K562 (cell line): Measurements from ENCODE around the gene MLLT3. TPM values are rescaled to one million over a fixed set of nuclear protein-coding genes. Genes with fewer than 3 reads are reported as not detected.

Source experiments
- ATAC-seq: fragments of 200-7000 bp; cut with Tn5 transposase; 3 replicates; pipeline ENCODE4 v1.9.1; 2020; ENCODE audit warnings: moderate library complexity
- BruUV-seq: library from RNA; stranded (reverse); fragments of 400-500 nt; replicated peaks from 2 replicates; lab custom pipeline; 2021; lab: Mats Ljungman, UMichigan
- CTCF ChIA-PET: fragments of 300-600 bp; formaldehyde crosslinking; extraction: SDS; loops from one replicate; lab custom pipeline; 2021; ENCODE audit warnings: low intra/inter-chr PET ratio; lab: Yijun Ruan, JAX
- POLR2A ChIA-PET: fragments of 300-600, 350-650 bp; sonication (Branson Sonifier 250); formaldehyde crosslinking; extraction: SDS; loops from one replicate; lab custom pipeline; 2021; ENCODE audit warnings: antibody characterized with exemption, inconsistent platforms; lab: Yijun Ruan, JAX
- DNase-seq, 4 experiments: peaks; one replicate each; pipeline versions ENCODE4 v3.0.0 to v3.0.0-alpha.2; 2011 to 2018; ENCODE audit warnings: low spot score in 3 of 4, mixed read lengths in 3 of 4; ENCODE audit errors: extremely low read depth in 1 of 4
- FAIRE-seq: peaks from 2 replicates; lab custom pipeline; 2011; peaks lifted over from hg19 to GRCh38; lab: Jason Lieb, UNC
- H2AFZ ChIP-seq: 2 replicates; pipeline ENCODE4 v1.6.0; 2011; ENCODE audit warnings: low read depth, low read length, control low read depth, inconsistent platforms
- H3K27ac ChIP-seq: fragments of 200-600 bp; 3 replicates; pipeline ENCODE4 v1.8.0; 2011; ENCODE audit warnings: low read depth, mild to moderate bottlenecking, control low read depth, inconsistent platforms, low read length, moderate library complexity, mixed read lengths; ENCODE audit errors: extremely low read depth
- H3K27me3 ChIP-seq, 2 experiments: fragments of 300-600 bp in 1 of 2; 2 replicates in 1 of 2; 3 replicates in 1 of 2; pipeline versions ENCODE4 v1.6.0 to v1.8.0; 2011; ENCODE audit warnings: inconsistent platforms in 2 of 2, low read length in 2 of 2, mild to moderate bottlenecking in 1 of 2, mixed read lengths in 1 of 2, moderate library complexity in 1 of 2; ENCODE audit not compliant: control insufficient read depth in 2 of 2, insufficient read depth in 2 of 2
- H3K36me3 ChIP-seq: fragments of 300-600 bp; 3 replicates; pipeline ENCODE4 v1.8.0; 2011; ENCODE audit warnings: mild to moderate bottlenecking, low read length, inconsistent platforms; ENCODE audit not compliant: control insufficient read depth, insufficient read depth
- H3K4me1 ChIP-seq, 2 experiments: fragments of 200-600 bp in 1 of 2; replicated peaks in 1 of 2; 2 replicates in 1 of 2; 3 replicates in 1 of 2; pipeline versions ENCODE4 v1.5.1 to v1.8.0; 2011; ENCODE audit warnings: inconsistent platforms in 2 of 2, low read length in 2 of 2, mild to moderate bottlenecking in 1 of 2, mixed read lengths in 1 of 2, moderate library complexity in 1 of 2; ENCODE audit not compliant: control insufficient read depth in 2 of 2, insufficient read depth in 2 of 2
- H3K4me2 ChIP-seq: 2 replicates; pipeline ENCODE4 v1.6.1; 2011; ENCODE audit warnings: low read length, control low read depth, inconsistent platforms, mixed read lengths; ENCODE audit not compliant: insufficient read depth
- H3K4me3 ChIP-seq: fragments of 200-600 bp; sonication (generic), shearing (Covaris generic); 2 replicates; pipeline ENCODE4 v1.5.1; 2016; ENCODE audit warnings: control low read depth, inconsistent platforms
- H3K79me2 ChIP-seq: fragments of 200-600 bp; 3 replicates; pipeline ENCODE4 v1.8.0; 2011; ENCODE audit warnings: low read length, inconsistent platforms; ENCODE audit not compliant: control insufficient read depth, insufficient read depth
- H3K9ac ChIP-seq, 2 experiments: 2 replicates each; pipeline versions ENCODE4 v1.6.0 to v1.6.1; 2011; ENCODE audit warnings: low read depth in 2 of 2, low read length in 2 of 2, control low read depth in 1 of 2, inconsistent platforms in 1 of 2, mild to moderate bottlenecking in 1 of 2, mixed read lengths in 1 of 2; ENCODE audit not compliant: insufficient read depth in 1 of 2
- H3K9me1 ChIP-seq: one replicate; pipeline ENCODE4 v1.6.0; 2011; ENCODE audit warnings: inconsistent platforms, mild to moderate bottlenecking, low read length, moderate library complexity; ENCODE audit not compliant: control insufficient read depth, insufficient read depth
- H3K9me3 ChIP-seq: replicated peaks from 2 replicates; pipeline ENCODE4 v1.5.1; 2011; ENCODE audit warnings: low read depth, low read length, inconsistent platforms; ENCODE audit not compliant: control insufficient read depth, insufficient read depth
- H4K20me1 ChIP-seq: replicated peaks from 2 replicates; pipeline ENCODE4 v1.6.1; 2011; ENCODE audit warnings: low read length, inconsistent platforms, mixed read lengths; ENCODE audit not compliant: control insufficient read depth, insufficient read depth
- E4F1 ChIP-seq: fragments of 250-450 bp; sonication (Bioruptor Pico); IDR thresholded peaks from 2 replicates; pipeline ENCODE4 v1.5.0; 2021; ENCODE audit warnings: mild to moderate bottlenecking, borderline replicate concordance
- KAT8 ChIP-seq: fragments of 450-650 bp; IDR thresholded peaks from 2 replicates; pipeline ENCODE4 v1.6.1; 2016; ENCODE audit warnings: low read depth, mild to moderate bottlenecking
- PRMT5 ChIP-seq: sonication (generic); formaldehyde crosslinking; IDR thresholded peaks from 2 replicates; pipeline ENCODE4 v1.5.0; 2020; ENCODE audit warnings: missing genetic modification reagents
- RFX7 ChIP-seq: fragments of 250-450 bp; sonication (Bioruptor Pico); IDR thresholded peaks from 2 replicates; pipeline ENCODE4 v1.5.1; 2021; ENCODE audit warnings: mild to moderate bottlenecking
- U2AF2 ChIP-seq: fragments of 200-400 bp; formaldehyde crosslinking; optimal IDR thresholded peaks from 2 replicates; pipeline ENCODE3; 2017; ENCODE audit warnings: low read depth, mild to moderate bottlenecking, low read length
- USF1 ChIP-seq: sonication (generic); formaldehyde crosslinking; IDR thresholded peaks from 2 replicates; pipeline ENCODE4 v1.9.0; 2022; ENCODE audit warnings: mild to moderate bottlenecking, missing genetic modification reagents
- ZNF311 ChIP-seq: fragments of 250-450 bp; sonication (Bioruptor Pico); IDR thresholded peaks from 2 replicates; pipeline ENCODE4 v1.4.0; 2020; ENCODE audit warnings: mild to moderate bottlenecking, moderate library complexity
- WGBS: fragments of 100-300 bp; shearing (Covaris generic); methylation state at CpG from one replicate; pipeline ENCODE4 v1.1.6; 2016; ENCODE audit warnings: low coverage, mixed read lengths; ENCODE audit not compliant: insufficient coverage; ENCODE audit errors: missing lambda C conversion rate; 5-methylcytosine and 5-hydroxymethylcytosine counted together
- in situ Hi-C: fragments of 300-500 bp; cut with MboI; formaldehyde crosslinking; loops from 4 replicates; pipeline ENCODE4 v1.15.0; 2018; ENCODE audit warnings: inconsistent platforms, mixed read lengths
- intact Hi-C: fragments of 100-400 bp; cut with micrococcal nuclease; formaldehyde crosslinking; loops from 2 replicates; pipeline ENCODE4 v1.14.2; 2022
- polyA plus RNA-seq, 8 experiments: library from polyadenylated mRNA; depleted of rRNA in 4 of 8; stranded (reverse) in 5 of 8; unstranded in 3 of 8; fragments of >200 nt; fragmentation: Nextera tagmentation in 2 of 8; fragmentation: Illumina TruSeq in 1 of 8; extraction: Ambion mirVana in 2 of 8; extraction: Trizol in 1 of 8; gene quantifications; 2 replicates each; pipeline versions ENCODE4 v1.2.1 to v1.2.3, GENCODE V29; 2011 to 2014; ENCODE audit warnings: inconsistent platforms in 1 of 8, missing spikeins in 1 of 8
- total RNA-seq, 7 experiments: library from RNA; depleted of rRNA in 6 of 7; stranded (reverse); fragments of >200 nt in 6 of 7; fragmentation: Illumina TruSeq in 2 of 7; extraction: Trizol in 2 of 7; gene quantifications; 2 replicates each; pipeline versions ENCODE4 v1.2.1 to v1.2.3, GENCODE V29; 2011 to 2021; ENCODE audit warnings: low replicate concordance in 1 of 7

MLLT3 gene
- total and polyA plus RNA-seq, 9 of the 15 experiments (the other 6 are each of a cell fraction or from before 2014, with no cell fraction given) = 0.07 to 0.42 (median 0.22) TPM; not detected in 4

GRCh38 chr9:20466328-20467008 is 155.8 kb downstream of the MLLT3 start:
- no peak for DNase-seq
- H3K27me3 ChIP-seq = no peaks in the 10 kb centered on the region
- no peaks in the 10 kb centered on the region for H4K20me1 ChIP-seq
- no peak overlapping the region for H3K4me3 ChIP-seq
- no peak overlapping the region for H3K27ac ChIP-seq
- FAIRE-seq = no peak
- no peaks in the 10 kb centered on the region for H3K9me1 ChIP-seq
- H3K4me1 ChIP-seq = no peaks in the 10 kb centered on the region
- 0% methylated on average over 1 of the region's 1 CpG for WGBS
- H3K9me3 ChIP-seq = no peaks in the 10 kb centered on the region; the same call in 1 of the 2 replicates
- POLR2A ChIA-PET = interaction anchor here (0.5 kb wide), 1 partner anchor 295 kb away, joined by 3 read pairs; no protein-coding TSS in a partner anchor
- CTCF ChIA-PET = no interaction called here
- H3K79me2 ChIP-seq = no peaks in the 10 kb centered on the region
- no peak for TF ChIP-seq PRMT5 (CRISPR knock-in tag)
- TF ChIP-seq E4F1 (CRISPR knock-in tag) = no peak
- TF ChIP-seq ZNF311 = no peak
- no peak for TF ChIP-seq RFX7
- no peak for TF ChIP-seq KAT8
- no peak for TF ChIP-seq USF1
- TF ChIP-seq U2AF2 = no peak
- BruUV-seq = no TSS peak
- ATAC-seq = no peak
- intact Hi-C loops = no loop called here
- no peaks in the 10 kb centered on the region for H3K36me3 ChIP-seq
- no peak overlapping the region for H3K9ac ChIP-seq
- no peak overlapping the region for H3K4me2 ChIP-seq
- no peak overlapping the region for H2AFZ ChIP-seq
- in situ Hi-C loops = no loop called here
